Dermis blood vessel endothelial cell (primary cell): ENCODE measurements around the gene RUNX1. TPM values are rescaled to one million over a fixed set of nuclear protein-coding genes. Genes with fewer than 3 reads are reported as not detected.

Experiments
- DNase-seq: peaks from one replicate; pipeline ENCODE4 v3.0.0; 2010
- total RNA-seq: library from RNA; depleted of rRNA; stranded (reverse); fragments of >200 nt; gene quantifications from 2 replicates; pipeline ENCODE4 v1.2.3, GENCODE V29; 2014

Gene RUNX1
- total RNA-seq, result 0.84 and 1.7 TPM in 2 replicates

- peak; percentile 43 for DNase-seq
These were observed at the start of gene RUNX1 for GRCh38 chr21:35048706-35049617. Gene RUNX1, minus strand, starts transcription at chr21:35049302.

- no peak for DNase-seq
These were observed 48.4 kb upstream of the RUNX1 start for GRCh38 chr21:35097525-35097924.

DNA sequence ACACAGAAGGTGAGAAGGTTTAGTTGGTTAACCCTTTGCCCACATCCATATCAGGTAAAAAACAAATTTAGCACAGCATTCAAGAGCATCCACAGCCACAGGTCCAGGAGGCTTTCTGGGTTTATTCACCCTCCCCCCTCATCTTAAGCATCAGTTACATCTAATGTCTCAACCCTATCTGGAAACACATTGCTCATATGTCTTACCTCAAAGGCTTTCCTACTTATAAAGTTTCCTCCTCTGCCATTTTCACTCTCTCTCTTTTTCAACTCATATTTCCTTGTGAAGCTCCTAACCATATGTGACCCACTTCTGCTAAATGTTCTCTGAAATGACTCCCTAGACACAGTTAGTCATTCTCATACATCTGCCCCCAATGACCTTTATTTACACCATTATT lies 47.9 kb upstream of the RUNX1 start:
- DNase-seq, result no peak

DNA sequence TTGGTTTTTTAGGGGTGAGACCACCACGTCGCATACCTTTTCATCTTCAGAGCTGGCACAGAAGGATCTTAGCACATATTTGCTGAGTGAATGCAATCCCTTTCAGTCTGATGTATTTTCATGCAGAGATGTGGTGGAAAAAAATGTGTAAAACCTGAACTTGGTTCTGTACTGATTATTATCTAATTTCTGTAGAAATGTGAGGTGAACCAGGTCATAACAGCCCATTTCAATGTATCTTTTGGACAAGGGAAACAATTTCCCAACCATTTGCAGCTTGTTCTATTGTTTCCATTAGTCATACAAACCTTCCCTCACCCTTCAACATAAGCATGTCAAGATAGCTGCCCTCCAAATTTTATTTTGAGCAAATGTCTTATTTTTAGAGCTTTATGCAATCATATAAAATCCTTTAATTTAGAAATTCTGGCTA lies 46.8 kb upstream of the RUNX1 start:
- DNase-seq, result no peak

GRCh38 chr21:35093514-35093913 lies 44.4 kb upstream of the RUNX1 start:
- no peak for DNase-seq

GRCh38 chr21:35091496-35091895 lies 42.4 kb upstream of the RUNX1 start:
- DNase-seq, result no peak

DNA sequence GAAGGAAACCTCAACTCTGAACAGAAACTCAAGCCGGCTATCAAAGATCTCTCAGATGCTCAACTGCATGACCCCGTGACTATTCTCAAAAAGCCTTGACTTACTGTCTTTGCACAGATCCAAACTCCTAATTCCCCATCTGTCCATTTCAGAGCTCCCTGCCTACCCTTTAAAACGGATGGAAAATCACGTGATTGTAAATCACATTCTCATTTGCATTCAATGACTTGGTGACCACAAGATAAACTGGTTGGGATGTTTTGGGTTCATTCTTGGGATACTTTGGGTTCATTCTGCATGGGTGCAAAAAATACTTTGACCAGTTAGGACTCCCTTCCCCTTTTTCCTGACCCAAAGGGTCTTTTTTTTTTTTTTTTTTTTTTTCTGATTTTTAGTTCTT lies 41.3 kb upstream of the RUNX1 start:
- no peak for DNase-seq

DNA sequence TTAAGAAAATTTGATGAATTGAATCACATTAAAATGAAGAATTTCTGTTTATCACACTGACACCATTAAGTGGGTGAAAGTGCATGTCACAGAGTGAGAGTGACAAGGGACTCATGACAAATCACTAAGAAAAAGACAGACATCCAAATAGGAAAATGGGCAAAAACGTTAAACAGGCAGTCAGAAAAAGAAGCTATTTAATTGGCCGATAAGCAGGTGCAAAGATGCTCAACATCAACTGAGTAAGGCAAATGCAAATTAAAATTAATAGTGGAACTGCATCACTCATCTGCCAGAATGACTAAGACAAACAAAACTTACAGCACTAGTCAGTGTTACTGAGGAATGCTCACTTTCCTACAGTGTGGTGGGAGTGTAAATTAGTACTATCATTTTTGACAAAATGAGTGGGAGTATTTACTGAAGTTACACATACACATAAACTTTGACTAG lies 39.2 kb upstream of the RUNX1 start:
- DNase-seq, result no peak

DNA sequence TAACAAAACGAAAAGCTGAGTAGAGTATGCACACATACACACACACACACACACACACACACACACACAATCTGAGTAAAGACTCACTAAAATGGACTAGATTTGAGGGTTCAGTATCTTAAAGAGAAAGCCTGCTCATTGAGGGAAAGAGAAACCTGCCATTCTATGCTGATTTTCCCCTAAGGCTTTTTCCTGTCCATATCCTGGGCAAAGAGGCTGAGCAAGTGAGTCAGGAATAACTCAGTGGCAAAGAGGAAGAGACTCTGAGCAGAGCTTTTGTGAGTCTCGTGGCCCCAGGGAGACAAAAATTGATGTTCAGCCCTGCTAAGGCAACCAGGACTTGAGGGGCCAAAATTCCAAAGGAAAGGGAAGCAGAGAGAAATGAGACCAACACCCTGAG lies 37.3 kb upstream of the RUNX1 start:
- peak; percentile 53 for DNase-seq

DNA sequence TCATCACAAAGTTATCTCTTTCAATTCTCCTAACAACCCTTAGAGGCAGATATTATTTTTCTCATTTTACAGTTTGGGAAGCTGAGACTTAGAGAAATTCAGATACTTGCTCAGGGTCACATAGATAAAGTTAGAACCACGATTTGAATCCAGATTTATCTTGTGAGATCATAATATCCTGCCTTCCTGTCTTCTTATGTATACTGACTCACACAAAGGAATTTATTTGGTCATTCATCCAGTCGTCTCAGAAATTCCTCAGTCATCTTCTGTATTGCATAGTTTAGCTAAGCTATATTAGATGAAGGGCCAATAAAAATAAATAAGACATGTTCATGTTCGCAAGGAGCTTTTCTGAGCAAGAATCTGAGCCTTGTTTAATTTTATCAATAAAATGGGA lies 35.8 kb upstream of the RUNX1 start:
- peak; percentile 54 for DNase-seq

DNA sequence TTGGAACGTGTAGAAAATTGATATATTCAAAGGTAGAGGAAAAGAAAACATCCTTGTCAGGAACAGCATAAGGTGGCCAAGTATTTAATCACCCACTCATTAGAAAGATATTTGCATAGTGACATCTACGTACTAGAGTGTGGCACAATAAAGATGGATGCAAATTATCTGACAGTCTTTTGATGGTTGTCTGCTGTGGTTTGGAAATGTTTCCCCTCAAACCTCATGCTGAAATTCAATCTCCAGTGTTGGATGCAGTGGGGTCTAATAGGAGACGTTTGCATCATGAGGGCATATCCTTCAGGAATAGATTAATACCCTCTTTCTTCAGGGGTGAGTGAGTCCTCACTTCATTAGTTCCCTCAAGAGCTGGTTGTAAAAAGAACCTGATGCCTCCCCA lies 34.1 kb upstream of the RUNX1 start:
- no peak for DNase-seq

GRCh38 chr21:35081861-35082260 lies 32.8 kb upstream of the RUNX1 start:
- no peak for DNase-seq

DNA sequence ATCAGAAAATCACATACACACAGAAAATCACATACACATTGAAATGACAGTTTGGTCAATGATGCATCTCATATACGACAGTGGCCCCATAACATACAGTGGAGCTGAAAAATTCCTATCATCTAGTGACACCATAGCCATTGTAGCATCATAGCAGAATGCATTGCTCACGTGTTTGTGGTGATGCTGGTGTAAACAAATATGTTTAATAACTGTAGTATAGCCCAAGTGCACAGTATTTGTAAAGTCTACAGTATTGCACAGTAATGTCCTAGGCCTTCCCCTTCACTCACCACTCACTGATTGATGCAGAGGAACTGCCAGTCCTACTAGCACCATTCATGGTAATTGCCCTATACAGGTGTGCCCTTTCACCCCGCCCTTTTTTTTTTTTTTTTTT lies 30.1 kb upstream of the RUNX1 start:
- no peak for DNase-seq

GRCh38 chr21:35077975-35078374 lies 28.9 kb upstream of the RUNX1 start:
- peak; percentile 7 for DNase-seq

DNA sequence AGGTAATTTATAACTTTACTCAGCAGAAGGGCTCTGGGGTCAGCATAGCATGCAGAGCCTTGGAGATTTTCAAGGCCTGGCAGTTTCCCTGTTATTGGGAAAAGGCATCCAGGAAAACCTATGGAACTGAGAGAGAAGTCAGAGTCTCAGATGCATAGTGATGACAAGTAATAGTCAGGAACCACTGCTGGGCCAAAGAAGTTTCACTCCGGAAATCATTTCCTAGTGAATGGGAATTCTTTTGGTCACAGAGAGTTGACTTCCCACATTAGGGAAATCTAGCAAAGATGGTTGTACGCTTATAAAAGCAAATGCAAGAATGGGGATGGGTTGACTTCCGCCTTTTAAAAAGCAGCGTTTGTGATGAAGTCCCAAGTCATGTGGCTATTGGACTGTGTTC lies 28.4 kb upstream of the RUNX1 start:
- no peak for DNase-seq

GRCh38 chr21:35075546-35075945 lies 26.4 kb upstream of the RUNX1 start:
- peak; percentile 44 for DNase-seq

- peak; percentile 47 for DNase-seq
These were observed 23.9 kb upstream of the RUNX1 start for GRCh38 chr21:35072960-35073359.

- DNase-seq, result no peak
These were observed 23.5 kb upstream of the RUNX1 start for GRCh38 chr21:35072557-35072956.

DNA sequence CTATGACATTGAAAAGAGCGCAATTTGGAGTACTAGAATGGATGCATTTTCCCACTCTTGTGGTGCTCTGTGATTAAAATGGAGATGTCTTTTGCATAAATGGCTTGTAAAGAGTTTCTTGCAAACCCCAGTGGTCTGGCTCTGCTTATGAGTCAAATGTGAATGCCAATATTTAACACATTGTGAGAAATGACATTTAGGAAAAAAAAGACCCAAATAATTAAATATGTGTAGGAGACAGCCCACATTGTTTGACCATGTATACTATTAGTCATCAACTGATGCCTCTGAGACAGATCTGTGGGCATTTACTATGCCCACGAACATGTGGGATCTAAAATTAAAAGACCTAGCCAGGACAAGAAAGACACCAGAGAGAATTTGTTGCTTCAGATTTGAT lies 22.2 kb upstream of the RUNX1 start:
- DNase-seq, result no peak

- DNase-seq, result no peak
These were observed 21.3 kb upstream of the RUNX1 start for GRCh38 chr21:35070436-35070835.

DNA sequence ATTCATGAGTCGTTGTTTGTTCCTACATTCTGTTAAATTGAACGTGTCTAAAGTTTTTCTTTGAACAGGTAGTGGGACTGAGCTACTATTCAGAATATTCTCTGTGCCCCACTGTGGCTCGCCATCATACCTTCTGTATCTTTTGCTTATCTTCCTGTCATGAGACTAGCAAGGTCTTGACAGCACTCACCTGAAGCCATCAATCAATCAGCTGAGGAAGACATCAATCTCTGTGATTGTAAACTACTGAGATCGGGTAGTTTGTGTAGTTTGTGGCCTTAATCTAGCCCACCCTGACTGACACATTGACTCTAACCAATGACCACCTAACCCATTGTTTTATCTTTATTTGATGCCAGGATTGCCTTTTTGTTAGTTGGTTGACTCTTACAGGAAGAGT lies 17.7 kb upstream of the RUNX1 start:
- DNase-seq, result no peak

GRCh38 chr21:35063428-35064172 lies 14.5 kb upstream of the RUNX1 start:
- DNase-seq, result no peak

GRCh38 chr21:35062016-35062415 lies 12.9 kb upstream of the RUNX1 start:
- no peak for DNase-seq

GRCh38 chr21:35059742-35060141 lies 10.6 kb upstream of the RUNX1 start:
- no peak for DNase-seq
